NB4 (cell line): Measurements from ENCODE around the gene FNIP1.
"Not testable (repeated sequence)": the region's sequence is repeated elsewhere in the genome, so short reads cannot be mapped to it uniquely, and the experiment has no call there.

Experiments used
- DNase-seq: peaks from one replicate; pipeline ENCODE4 v3.0.0; 2010; ENCODE audit warnings: low read depth
- H3K4me3 ChIP-seq: one replicate; pipeline ENCODE4 v1.5.1; 2011; ENCODE audit warnings: mild to moderate bottlenecking, low read depth, low read length, moderate library complexity
- MYC ChIP-seq: IDR thresholded peaks from 2 replicates; pipeline ENCODE4 v1.6.1; 2011; ENCODE audit warnings: low read depth, low read length
- POLR2A ChIP-seq: IDR thresholded peaks from 2 replicates; pipeline ENCODE4 v1.6.1; 2011; ENCODE audit warnings: mild to moderate bottlenecking; ENCODE audit not compliant: insufficient read length; ENCODE audit errors: extremely low read depth
- TF ChIP-seq, protein P1 (sequence below): IDR thresholded peaks from one replicate; pipeline ENCODE4 v1.5.1; 2012; ENCODE audit warnings: low read depth, low read length
- TF ChIP-seq, protein P2 (sequence below): IDR thresholded peaks from 2 replicates; pipeline ENCODE4 v1.6.1; 2011; ENCODE audit warnings: low read depth, low read length

Gene FNIP1

DNA sequence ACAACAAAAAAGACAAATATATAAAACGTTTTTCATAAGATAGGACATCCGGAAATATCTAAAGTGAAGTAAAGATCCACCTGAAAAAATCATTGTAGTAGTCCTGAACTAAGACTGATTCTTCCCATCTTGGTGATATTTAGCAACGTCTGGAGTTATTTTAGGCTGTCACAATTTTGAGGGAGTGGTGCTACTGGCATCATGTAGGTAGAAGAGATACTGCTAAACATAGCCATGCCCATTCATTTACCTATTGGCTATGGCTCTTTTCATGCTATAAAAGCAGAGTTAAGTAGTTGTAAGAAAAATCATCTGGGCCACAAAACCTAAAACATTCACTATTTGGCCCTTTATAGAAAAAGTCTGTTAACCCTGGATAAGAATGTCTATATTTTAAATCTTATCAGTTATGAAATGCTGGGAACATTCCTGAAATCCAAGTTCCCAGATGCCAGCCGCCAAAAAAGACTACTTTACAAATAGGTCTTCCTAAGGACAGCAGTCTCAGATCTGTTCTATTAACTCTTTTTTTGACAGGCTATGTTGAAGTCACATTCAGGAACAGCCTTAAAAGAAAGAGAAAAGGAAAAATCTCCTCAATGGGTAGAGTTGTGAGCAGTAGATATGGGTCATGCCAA, 188.8 kb downstream of the FNIP1 start:
- no peak for TF ChIP-seq POLR2A
- TF ChIP-seq, protein P1, sequence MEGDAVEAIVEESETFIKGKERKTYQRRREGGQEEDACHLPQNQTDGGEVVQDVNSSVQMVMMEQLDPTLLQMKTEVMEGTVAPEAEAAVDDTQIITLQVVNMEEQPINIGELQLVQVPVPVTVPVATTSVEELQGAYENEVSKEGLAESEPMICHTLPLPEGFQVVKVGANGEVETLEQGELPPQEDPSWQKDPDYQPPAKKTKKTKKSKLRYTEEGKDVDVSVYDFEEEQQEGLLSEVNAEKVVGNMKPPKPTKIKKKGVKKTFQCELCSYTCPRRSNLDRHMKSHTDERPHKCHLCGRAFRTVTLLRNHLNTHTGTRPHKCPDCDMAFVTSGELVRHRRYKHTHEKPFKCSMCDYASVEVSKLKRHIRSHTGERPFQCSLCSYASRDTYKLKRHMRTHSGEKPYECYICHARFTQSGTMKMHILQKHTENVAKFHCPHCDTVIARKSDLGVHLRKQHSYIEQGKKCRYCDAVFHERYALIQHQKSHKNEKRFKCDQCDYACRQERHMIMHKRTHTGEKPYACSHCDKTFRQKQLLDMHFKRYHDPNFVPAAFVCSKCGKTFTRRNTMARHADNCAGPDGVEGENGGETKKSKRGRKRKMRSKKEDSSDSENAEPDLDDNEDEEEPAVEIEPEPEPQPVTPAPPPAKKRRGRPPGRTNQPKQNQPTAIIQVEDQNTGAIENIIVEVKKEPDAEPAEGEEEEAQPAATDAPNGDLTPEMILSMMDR: no peak
- no peak for TF ChIP-seq MYC
- TF ChIP-seq, protein P2, sequence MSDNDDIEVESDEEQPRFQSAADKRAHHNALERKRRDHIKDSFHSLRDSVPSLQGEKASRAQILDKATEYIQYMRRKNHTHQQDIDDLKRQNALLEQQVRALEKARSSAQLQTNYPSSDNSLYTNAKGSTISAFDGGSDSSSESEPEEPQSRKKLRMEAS: no peak
- DNase-seq: no peak
- H3K4me3 ChIP-seq: no peak overlapping the region

DNA sequence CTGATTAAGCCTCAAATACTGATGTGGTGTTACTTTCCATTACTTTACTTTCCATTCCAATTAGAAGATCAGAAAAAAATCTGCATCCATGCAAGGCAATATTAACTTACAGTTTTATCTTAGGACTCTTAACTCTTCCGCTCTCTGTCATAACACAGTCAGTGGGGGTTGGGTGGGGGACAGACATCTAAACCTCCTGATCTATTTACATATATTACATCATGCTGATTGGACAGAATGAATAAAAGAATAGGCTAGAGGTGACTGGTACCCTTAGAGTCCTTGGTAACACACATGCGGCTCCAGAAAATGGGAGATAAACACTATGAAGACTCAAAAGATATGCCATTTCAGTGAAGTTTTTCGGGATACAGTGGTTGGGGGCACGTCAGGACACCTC, 189.4 kb downstream of the FNIP1 start:
- TF ChIP-seq MYC (no peak), POLR2A (no peak)
- TF ChIP-seq, protein P1: no peak
- TF ChIP-seq, protein P2: no peak
- DNase-seq: no peak
- no peak overlapping the region for H3K4me3 ChIP-seq

DNA sequence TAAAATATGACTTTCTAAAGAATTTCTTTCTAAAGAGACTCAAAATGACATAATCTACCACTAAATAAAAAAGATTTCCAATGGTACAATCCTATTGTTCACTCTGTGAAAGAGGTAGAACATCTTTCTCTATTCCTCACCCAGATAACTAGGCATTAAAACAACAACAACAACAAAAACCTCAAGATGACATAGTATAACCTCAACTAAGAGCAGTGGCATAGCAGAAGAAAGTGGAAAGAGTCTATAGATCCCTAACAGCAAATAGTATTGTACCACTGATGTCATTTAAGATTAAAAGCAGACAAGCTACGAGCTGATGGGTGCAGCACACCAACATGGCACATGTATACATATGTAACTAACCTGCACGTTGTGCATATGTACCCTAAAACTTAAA, 191.7 kb downstream of the FNIP1 start:
- DNase-seq: no peak
- H3K4me3 ChIP-seq: no peak overlapping the region
- TF ChIP-seq, protein P2: no peak

DNA sequence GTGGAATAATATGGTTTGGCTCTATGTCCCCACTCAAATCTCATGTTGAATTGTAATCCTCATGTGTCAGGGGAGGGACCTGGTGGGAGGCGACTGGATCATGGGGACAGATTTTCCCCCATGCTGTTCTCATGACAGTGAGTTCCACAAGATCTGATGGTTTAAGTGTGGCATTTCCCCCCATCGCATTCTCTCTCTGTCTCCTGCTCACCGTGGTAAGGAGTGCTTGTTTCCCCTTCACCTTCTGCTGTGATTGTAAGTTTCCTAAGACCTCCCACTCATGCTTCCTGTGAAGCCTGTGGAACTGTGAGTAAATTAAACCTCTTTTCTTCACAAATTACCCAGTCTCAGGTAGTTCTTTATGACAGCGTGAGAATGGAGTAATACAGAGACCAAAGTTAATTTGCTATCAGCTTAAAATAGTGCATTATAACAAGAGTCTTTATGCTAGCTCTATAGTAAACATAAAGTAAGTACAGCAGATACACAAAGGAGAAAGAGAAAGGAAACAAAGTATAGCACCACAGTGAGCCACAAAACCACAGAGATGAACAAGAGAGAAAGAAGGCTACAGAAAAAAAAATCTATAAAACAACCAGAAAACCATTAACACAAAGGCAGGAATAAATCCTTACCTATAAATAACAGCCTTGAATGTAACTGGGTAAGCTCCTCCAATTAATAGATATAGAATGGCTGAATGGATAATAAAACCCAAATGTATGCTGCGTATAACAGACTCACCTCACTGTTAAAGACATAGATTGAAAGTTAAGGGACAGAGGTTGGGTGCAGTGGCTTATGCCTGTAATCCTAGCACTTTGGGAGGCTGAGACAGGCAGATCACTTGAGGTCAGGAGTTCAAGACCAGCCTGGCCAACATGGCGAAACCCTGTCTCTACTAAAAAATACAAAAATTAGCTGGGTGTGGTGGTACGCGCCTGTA, 201.5 kb downstream of the FNIP1 start:
- H3K4me3 ChIP-seq: no peak overlapping the region
- no peak for DNase-seq
- TF ChIP-seq MYC (no peak), POLR2A (no peak)
- TF ChIP-seq, protein P2: no peak
- TF ChIP-seq, protein P1: no peak

DNA sequence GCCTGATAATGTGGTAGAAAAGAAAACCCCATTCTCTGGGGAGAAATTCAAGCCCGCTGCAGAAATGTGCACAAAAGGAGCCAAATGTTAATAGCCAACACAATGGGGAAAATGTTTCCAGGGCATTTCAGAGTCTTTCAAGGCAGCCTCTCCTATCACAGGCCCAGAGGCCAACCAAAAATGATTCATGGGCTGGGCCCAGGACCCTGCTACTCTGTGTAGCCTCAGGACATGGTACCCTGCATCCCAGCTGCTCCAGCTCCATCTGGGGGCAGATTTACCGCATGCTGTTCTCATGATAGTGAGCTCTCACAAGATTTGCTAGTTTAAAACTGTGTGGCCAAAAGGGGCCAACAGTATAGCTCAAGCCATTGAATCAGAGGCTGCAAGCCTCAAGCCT, 202.9 kb downstream of the FNIP1 start:
- H3K4me3 ChIP-seq: no peak overlapping the region
- no peak for DNase-seq
- TF ChIP-seq POLR2A: no peak
- no peak for TF ChIP-seq MYC
- TF ChIP-seq, protein P1: no peak
- TF ChIP-seq, protein P2: no peak

DNA sequence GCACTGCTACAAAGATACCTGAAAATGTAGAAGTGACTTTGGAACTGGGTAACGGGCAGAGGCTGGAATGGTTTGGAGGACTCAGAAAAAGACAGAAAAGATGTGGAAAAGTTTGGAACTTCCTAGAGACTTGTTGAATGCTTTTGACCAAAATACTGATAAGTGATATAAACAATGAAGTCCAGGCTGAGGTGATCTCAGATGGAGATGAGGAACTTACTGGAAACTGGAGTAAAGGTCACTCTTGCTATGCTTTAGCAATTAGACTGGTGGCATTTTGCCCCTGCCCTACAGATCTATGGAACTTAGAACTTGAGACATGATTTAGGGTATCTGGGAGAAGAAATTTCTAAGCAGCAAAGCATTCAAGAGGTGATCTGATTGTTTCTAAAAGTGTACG, 203.4 kb downstream of the FNIP1 start:
- DNase-seq: not testable (repeated sequence)

More for the DNA sequence above, 203.4 kb downstream of the FNIP1 start:
- not testable (repeated sequence) for H3K4me3 ChIP-seq
